Measurements from ENCODE around the gene EI24. TPM values are rescaled to one million over a fixed set of nuclear protein-coding genes. Genes with fewer than 3 reads are reported as not detected.

EI24 gene
- total and polyA plus RNA-seq, 2 donors from 2014 or later: 63.3 to 69.1 TPM

GRCh38 chr11:125594958-125595357, 25.7 kb downstream of the EI24 start:
- Histone ChIP-seq H3K27ac (ENCODE audit: low read depth in 2 of 2, low read length in 2 of 2) (no peak overlapping the region), H3K9me3 (ENCODE audit: control insufficient read depth in 2 of 3, insufficient read depth in 1 of 3, low read length in 3 of 3) (no peaks in the 10 kb centered on the region), H3K9ac (ENCODE audit: low read length in 3 of 3) (no peak overlapping the region), H3K4me3 (ENCODE audit: low read length in 3 of 3) (no peak overlapping the region), H3K36me3 (ENCODE audit: control insufficient read depth in 2 of 3, insufficient read depth in 3 of 3, low read length in 3 of 3) (peaks cover 0 to 8% (median 0%) of the 10 kb centered on the region in 3 donors), H3K27me3 (ENCODE audit: control insufficient read depth, insufficient read depth, low read length) (no peaks in the 10 kb centered on the region), H3K4me1 (ENCODE audit: control insufficient read depth in 2 of 3, insufficient read depth in 2 of 3, low read depth in 1 of 3, low read length in 3 of 3) (peaks cover 0 to 9% (median 9%) of the 10 kb centered on the region in 3 donors)
- TF ChIP-seq CTCF (IDR thresholded peaks at IDR 0.05; ENCODE audit: borderline replicate concordance, extremely low read depth, insufficient read depth): no peak
- intact Hi-C loops (cut with DNase I): no loop called here
- no peak for FAIRE-seq
- no peak for DNase-seq

GRCh38 chr11:125600663-125601062, 31.4 kb downstream of the EI24 start:
- no peaks in the 10 kb centered on the region for H3K4me1 ChIP-seq (ENCODE audit: control insufficient read depth in 2 of 3, insufficient read depth in 2 of 3, low read depth in 1 of 3, low read length in 3 of 3)
- H3K9ac ChIP-seq (ENCODE audit: low read length in 3 of 3): no peak overlapping the region
- no peak overlapping the region for H3K4me3 ChIP-seq (ENCODE audit: low read length in 3 of 3)
- DNase-seq (no peak), FAIRE-seq (no peak)
- TF ChIP-seq CTCF (IDR thresholded peaks at IDR 0.05; ENCODE audit: borderline replicate concordance, extremely low read depth, insufficient read depth): no peak
- no peaks in the 10 kb centered on the region for H3K27me3 ChIP-seq (ENCODE audit: control insufficient read depth, insufficient read depth, low read length)
- no peaks in the 10 kb centered on the region for H3K9me3 ChIP-seq (ENCODE audit: control insufficient read depth in 2 of 3, insufficient read depth in 1 of 3, low read length in 3 of 3)
- peaks cover 11 to 41% (median 28%) of the 10 kb centered on the region in 3 donors for H3K36me3 ChIP-seq (ENCODE audit: control insufficient read depth in 2 of 3, insufficient read depth in 3 of 3, low read length in 3 of 3)
- no peak overlapping the region for H3K27ac ChIP-seq (ENCODE audit: low read depth in 2 of 2, low read length in 2 of 2)
- intact Hi-C loops (cut with DNase I): no loop called here

- intact Hi-C loops (cut with DNase I): no loop called here
- H3K36me3 ChIP-seq (ENCODE audit: control insufficient read depth in 2 of 3, insufficient read depth in 3 of 3, low read length in 3 of 3): peaks cover 16 to 63% (median 45%) of the 10 kb centered on the region in 3 donors
These were observed 33.9 kb downstream of the EI24 start for GRCh38 chr11:125603207-125603606.

More at GRCh38 chr11:125603207-125603606, 33.9 kb downstream of the EI24 start:
- no peak for FAIRE-seq
- H3K27me3 ChIP-seq (ENCODE audit: control insufficient read depth, insufficient read depth, low read length): no peaks in the 10 kb centered on the region
- H3K4me3 ChIP-seq (ENCODE audit: low read length in 3 of 3): no peak overlapping the region
- H3K9ac ChIP-seq (ENCODE audit: low read length in 3 of 3): no peak overlapping the region
- TF ChIP-seq CTCF (IDR thresholded peaks at IDR 0.05; ENCODE audit: borderline replicate concordance, extremely low read depth, insufficient read depth): no peak
- no peaks in the 10 kb centered on the region for H3K4me1 ChIP-seq (ENCODE audit: control insufficient read depth in 2 of 3, insufficient read depth in 2 of 3, low read depth in 1 of 3, low read length in 3 of 3)
- H3K27ac ChIP-seq (ENCODE audit: low read depth in 2 of 2, low read length in 2 of 2): no peak overlapping the region
- no peak for DNase-seq
- no peaks in the 10 kb centered on the region for H3K9me3 ChIP-seq (ENCODE audit: control insufficient read depth in 2 of 3, insufficient read depth in 1 of 3, low read length in 3 of 3)
